Stimulated activated CD4-positive, alpha-beta T cell treated with anti-CD3 and anti-CD28 coated beads, Interleukin-2, amount 100 ng/mL, for 48 hours (primary cell): ENCODE data around the gene TRPM2.
"Not testable (repeated sequence)": the region's sequence is repeated elsewhere in the genome, so short reads cannot be mapped to it uniquely, and the experiment has no call there.

Source experiments
- DNase-seq, 2 donors: peaks; one replicate each; pipeline ENCODE4 v3.0.0-alpha.2; 2020

TRPM2 gene

GRCh38 chr21:44356160-44356559 lies 2.7 kb downstream of the TRPM2 start:
- DNase-seq = no peak

DNA sequence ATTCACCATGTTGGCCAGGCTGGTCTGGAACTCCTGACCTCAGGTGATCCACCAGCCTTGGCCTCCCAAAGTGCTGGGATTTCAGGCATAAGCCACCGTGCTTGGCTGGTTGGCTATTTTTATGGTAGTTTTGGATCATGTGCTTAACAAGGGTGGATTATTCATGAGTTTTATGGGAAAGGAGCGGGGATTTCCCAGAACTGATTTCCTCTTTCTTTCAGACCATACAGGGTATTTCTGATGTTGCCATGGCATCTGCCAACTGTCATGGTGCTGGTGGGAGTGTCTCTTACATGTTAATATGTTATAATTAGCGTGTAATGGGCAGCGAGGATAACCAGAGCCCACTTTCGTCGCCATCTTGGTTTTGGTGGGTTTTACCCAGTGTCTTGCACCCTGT lies 3.2 kb downstream of the TRPM2 start:
- DNase-seq = no peak

- DNase-seq = no peak
Observed at GRCh38 chr21:44357064-44357837, 3.8 kb downstream of the TRPM2 start.

- no peak for DNase-seq
Observed at GRCh38 chr21:44359396-44359795, 6.0 kb downstream of the TRPM2 start.

DNA sequence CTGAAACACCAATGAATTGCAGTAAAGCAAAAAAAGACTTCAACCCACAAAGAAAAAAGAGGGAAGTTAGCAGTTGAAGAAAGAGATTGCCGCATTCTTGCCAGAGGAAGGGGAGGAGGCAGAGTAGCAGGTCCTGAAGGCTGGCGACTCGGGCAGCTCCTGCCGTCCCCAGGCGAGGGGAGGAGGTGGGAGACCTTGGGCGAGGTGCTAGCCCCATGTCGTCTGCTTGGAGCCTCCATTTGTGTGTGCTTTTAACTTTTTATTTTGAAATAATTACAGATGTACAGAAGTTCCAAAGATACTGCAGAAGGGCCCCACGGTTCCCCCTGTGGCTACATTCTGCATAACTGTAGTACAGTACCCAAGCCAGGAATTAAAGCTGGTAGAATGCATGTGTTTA lies 6.7 kb downstream of the TRPM2 start:
- no peak for DNase-seq

DNA sequence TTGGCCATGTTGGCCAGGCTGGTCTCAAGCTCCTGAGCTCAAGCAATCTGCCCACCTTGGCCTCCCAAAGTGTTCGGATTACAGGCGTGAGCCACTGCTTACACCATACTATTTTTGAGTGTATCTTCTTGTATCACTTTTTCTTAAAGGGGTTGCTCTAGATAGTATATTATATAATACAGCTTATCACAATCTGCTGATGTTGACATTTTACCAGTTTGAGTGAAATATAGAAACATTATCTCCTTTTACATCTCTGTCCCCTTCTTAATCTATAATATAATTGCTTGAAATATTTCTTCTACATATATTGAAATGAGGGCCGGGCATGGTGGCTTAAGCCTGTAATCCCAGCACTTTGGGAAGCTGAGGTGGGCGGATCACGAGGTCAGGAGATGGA lies 8.5 kb downstream of the TRPM2 start:
- DNase-seq = not testable (repeated sequence)

GRCh38 chr21:44363278-44363677 lies 9.9 kb downstream of the TRPM2 start:
- DNase-seq = no peak

- no peak for DNase-seq
Observed at GRCh38 chr21:44364151-44365053, 11.0 kb downstream of the TRPM2 start.

- no peak for DNase-seq
Observed at GRCh38 chr21:44365251-44365966, 12.0 kb downstream of the TRPM2 start.

DNA sequence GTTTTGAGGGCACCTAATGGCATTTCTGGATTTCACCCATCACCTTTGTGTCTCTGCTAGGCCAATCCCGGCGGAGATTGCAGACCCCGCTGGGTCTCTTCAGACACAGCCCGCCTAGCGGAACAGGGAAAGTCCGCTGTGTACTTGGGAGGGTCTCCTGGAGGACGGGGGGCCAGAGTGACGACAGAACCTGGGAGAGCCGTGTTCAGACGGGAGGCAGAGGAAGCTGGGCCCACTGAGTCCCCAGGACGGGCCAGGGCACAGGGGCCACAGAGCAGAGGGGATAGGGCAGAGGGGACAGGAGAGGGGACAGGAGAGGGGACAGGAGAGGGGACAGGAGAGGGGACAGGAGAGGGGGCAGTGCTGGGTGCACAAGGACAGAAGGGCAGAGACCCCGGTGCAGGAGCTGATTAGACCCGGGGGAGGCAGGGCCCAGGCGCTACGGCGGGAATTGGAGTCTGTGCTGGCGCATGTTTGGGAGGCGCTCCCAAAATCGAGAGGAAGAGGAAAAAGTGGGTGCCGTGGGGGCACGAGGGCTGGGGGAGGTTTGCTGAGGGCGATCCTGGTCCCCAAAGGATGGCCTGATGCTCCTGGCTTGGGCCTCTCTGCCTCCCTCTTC lies 12.7 kb downstream of the TRPM2 start:
- DNase-seq = no peak

DNA sequence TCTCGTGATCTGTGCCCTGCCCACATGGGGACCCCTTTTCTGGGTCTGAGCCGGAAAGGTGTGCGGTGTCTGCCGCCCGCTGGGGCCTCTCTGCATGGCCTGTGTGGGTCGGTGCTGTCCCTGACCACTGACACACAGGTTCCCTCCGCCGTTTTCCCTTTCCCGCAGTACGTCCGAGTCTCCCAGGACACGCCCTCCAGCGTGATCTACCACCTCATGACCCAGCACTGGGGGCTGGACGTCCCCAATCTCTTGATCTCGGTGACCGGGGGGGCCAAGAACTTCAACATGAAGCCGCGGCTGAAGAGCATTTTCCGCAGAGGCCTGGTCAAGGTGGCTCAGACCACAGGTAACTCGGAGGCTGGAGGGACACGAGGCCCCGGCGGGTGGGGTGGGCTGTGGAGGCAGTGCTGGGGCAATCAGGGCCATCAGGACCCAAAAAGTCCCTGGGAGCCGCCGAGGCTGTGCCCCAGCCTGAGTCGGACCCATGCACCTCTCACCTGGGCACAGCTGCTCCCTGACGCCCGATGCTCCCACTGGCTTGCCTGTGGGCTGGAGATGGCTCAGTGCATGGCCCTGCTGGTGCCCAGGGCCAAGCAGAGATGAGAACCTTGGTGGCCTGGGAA lies 13.3 kb downstream of the TRPM2 start:
- no peak for DNase-seq

GRCh38 chr21:44368711-44369446 lies 15.5 kb downstream of the TRPM2 start:
- DNase-seq = no peak

- DNase-seq = no peak
Observed at GRCh38 chr21:44370027-44370735, 16.8 kb downstream of the TRPM2 start.

DNA sequence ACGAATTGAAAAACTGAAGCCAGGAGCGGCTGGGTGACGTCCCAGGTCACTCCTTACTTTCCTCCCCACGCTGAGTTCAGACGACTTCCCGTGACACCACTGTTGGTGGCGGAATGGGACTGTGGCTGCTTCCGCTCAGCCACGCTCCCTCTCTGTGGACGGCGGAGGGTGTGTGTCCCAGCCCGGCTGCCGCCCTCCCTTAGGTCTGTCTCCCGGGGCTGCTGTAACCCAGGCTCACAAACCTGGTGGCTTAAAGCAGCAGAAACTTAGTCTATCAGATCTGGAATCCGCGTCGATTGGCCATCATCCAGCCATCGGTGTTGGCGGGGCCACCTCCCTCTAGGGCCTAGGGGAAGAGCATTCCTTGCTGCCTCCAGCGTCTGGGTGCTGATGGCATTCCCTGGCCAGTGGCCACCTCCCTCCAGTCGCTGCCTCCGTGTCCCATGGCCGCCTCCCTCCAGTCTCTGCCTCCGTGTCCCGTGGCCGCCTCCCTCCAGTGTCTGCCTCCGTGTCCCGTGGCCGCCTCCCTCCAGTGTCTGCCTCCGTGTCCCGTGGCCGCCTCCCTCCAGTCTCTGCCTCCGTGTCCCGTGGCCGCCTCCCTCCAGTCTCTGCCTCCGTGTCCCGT lies 17.5 kb downstream of the TRPM2 start:
- DNase-seq = no peak

DNA sequence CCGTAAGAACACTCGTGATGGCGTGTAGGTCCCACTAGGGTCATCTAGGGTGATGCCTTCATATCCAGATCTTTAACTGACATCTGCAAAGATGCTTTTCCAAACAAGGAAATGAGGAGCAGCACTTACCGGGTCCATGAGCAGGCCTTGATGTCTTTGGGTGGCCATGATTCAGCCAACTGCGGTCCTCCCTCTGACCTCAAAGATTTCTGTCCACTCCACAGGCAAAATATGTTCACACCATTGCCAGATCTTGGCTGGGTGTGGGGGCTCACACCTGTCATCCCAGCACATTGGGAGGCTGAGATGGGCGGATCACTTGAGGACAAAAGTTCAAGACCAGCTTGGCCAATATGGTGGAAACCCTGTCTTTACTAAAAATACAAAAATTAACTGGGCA lies 18.2 kb downstream of the TRPM2 start:
- DNase-seq = no peak

DNA sequence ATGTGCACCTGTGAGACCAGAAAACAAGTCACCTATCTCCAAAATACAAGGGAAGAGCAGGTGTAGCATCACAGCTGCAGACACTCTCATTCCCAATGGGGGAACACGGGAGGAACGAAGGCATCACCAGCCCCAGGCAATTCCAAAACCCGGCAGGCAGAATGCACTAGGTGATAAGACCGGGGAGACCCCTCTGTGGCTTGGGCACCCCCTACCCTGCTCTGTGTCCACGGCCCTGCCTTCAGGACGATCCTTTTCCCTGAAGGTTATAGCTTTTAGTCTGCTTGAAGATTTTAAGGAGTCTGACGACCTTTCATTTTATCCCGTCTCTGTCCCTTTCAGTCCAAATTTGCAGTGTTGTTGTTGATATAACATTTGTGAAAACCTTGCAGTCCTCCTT lies 19.2 kb downstream of the TRPM2 start:
- DNase-seq = no peak

DNA sequence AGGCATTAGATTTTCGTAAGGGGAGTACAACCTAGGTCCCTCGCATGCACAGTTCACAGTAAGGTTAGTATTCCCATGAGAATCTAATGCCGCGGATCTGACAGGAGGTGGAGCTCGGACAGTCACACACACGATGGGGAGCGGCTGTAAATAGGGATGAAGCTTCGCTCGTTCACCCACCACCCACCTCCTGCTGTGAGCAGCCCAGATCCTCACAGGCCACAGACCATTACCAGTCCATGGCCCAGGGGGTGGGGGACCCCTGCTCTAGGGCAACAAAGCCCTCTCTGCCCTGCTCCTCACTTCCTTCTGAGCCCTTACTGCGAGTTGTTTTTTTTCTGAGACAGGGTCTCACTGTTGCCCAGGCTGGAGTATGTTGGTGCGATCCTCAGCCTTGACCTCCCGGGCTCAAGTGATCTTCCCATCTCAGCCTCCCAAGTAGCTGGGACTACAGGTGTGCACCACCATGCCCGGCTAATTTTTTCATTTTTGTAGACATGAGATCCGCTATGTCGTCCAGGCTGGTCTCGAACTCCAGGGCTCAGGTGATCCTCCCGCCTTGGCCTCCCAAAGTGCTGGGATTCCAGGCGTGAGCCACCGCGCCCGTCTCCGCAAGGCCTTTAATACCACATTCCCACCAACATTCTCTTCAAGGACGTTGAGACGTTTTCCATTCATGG lies 21.3 kb downstream of the TRPM2 start:
- DNase-seq = no peak

- no peak for DNase-seq
Observed at GRCh38 chr21:44375281-44375651, 21.8 kb downstream of the TRPM2 start.

DNA sequence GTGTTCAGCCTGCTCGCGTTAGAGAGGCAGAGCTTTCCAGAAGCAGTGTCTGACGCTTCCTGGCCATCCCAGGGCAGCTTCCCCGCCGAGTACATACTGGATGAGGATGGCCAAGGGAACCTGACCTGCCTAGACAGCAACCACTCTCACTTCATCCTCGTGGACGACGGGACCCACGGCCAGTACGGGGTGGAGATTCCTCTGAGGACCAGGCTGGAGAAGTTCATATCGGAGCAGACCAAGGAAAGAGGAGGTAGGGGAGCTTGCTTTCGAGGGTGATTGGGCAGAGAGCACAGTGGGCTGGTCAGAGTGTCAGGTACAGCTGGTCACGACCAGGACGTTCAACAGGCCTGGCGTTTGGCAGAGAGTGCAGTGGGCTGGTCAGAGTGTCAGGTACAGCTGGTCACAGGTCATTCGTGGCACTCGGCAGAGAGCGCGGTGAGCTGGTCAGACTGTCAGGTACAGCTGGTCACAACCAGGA lies 22.4 kb downstream of the TRPM2 start:
- no peak for DNase-seq

DNA sequence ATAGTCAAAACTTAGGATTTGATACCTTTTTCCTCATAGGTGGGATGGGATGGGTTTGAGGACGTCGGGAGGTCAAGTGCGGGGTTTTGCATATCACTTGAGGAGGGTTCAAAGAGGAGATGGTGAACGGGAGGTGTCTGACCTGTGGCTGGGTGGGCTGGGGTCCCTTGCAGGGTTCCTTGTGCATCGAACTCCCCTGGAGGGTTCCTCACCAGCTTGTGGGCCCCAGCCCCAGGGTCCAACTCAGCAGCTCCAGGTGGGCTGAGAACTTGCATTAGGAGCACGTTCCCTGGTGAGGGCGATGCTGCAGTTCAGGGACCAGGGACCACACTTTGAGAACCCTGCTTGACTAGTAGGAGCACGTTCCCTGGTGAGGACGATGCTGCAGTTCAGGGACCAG lies 23.2 kb downstream of the TRPM2 start:
- DNase-seq = no peak
